H1 (cell line): ENCODE measurements around the gene ACOT9.

Experiments used
- KDM4A ChIP-seq: IDR thresholded peaks from one replicate; pipeline ENCODE4 v1.7.1; 2012; ENCODE audit warnings: low read depth, mild to moderate bottlenecking, moderate library complexity, low read length, inconsistent platforms; ENCODE audit not compliant: severe bottlenecking
- TF ChIP-seq, protein P1 (sequence below), 3 experiments: IDR thresholded peaks; 1 replicate in 2 of 3; 2 replicates in 1 of 3; pipeline versions ENCODE4 v1.5.1 to v1.6.1; 2011; ENCODE audit warnings: low read length in 3 of 3, mild to moderate bottlenecking in 3 of 3, inconsistent platforms in 2 of 3, low read depth in 1 of 3, moderate library complexity in 1 of 3; ENCODE audit not compliant: insufficient read depth in 1 of 3; ENCODE audit errors: control extremely low read depth in 1 of 3

- TF ChIP-seq, protein P1, sequence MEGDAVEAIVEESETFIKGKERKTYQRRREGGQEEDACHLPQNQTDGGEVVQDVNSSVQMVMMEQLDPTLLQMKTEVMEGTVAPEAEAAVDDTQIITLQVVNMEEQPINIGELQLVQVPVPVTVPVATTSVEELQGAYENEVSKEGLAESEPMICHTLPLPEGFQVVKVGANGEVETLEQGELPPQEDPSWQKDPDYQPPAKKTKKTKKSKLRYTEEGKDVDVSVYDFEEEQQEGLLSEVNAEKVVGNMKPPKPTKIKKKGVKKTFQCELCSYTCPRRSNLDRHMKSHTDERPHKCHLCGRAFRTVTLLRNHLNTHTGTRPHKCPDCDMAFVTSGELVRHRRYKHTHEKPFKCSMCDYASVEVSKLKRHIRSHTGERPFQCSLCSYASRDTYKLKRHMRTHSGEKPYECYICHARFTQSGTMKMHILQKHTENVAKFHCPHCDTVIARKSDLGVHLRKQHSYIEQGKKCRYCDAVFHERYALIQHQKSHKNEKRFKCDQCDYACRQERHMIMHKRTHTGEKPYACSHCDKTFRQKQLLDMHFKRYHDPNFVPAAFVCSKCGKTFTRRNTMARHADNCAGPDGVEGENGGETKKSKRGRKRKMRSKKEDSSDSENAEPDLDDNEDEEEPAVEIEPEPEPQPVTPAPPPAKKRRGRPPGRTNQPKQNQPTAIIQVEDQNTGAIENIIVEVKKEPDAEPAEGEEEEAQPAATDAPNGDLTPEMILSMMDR (IDR thresholded peaks at IDR 0.05; ENCODE audit: control extremely low read depth in 1 of 3, insufficient read depth in 1 of 3, low read depth in 1 of 3, low read length in 3 of 3), result no peak
- TF ChIP-seq KDM4A, result no peak
These were observed 5.7 kb downstream of the ACOT9 start for GRCh38 chrX:23737413-23737812.
